Activated CD4-positive, alpha-beta memory T cell treated with anti-CD3 and anti-CD28 coated beads for 36 hours (primary cell): ENCODE results near the gene DRAM2. TPM values are rescaled to one million over a fixed set of nuclear protein-coding genes. Genes with fewer than 3 reads are reported as not detected.

Experiments
- total RNA-seq, 2 experiments: library from RNA; stranded (reverse); gene quantifications; one replicate each; pipeline ENCODE4 v1.2.3, GENCODE V29; 2021

The DRAM2 gene
- total RNA-seq, 2 experiments from 2014 or later, result 30.1 to 30.5 TPM

Other genes starting within 250 kb of the DRAM2 start
- gene LRIF1, start 176.2 kb downstream of the DRAM2 start, total RNA-seq, result 10 to 100 TPM; 12.9 to 14.4 TPM
- 10 to 100 TPM; 23.9 to 28.8 TPM for gene CEPT1, start 130 bp upstream of the DRAM2 start, total RNA-seq
- 100 to 1,000 TPM; 156 to 157 TPM for gene DENND2D, start 60.6 kb upstream of the DRAM2 start, total RNA-seq
- 1 to 10 TPM; 2.2 to 2.8 TPM for gene CHI3L2, start 87.6 kb upstream of the DRAM2 start, total RNA-seq
- gene CHIA, start 150.8 kb upstream of the DRAM2 start, total RNA-seq, result not detected